DND-41 (cell line): ENCODE results near the gene WNT10A.

ENCODE experiments used
- CTCF ChIP-seq: IDR thresholded peaks from 2 replicates; pipeline ENCODE4 v1.5.1; 2012; ENCODE audit warnings: borderline replicate concordance, low read length, moderate library complexity, mild to moderate bottlenecking; ENCODE audit not compliant: poor library complexity, severe bottlenecking; ENCODE audit errors: extremely low read depth
- EZH2 ChIP-seq: IDR thresholded peaks from 3 replicates; pipeline ENCODE4 v1.6.1; 2012; ENCODE audit warnings: borderline replicate concordance, low read depth, mild to moderate bottlenecking, moderate library complexity, low read length, inconsistent platforms; ENCODE audit not compliant: severe bottlenecking

GRCh38 chr2:218880102-218880858, at the start of gene WNT10A:
- no peak for TF ChIP-seq CTCF
- no peak for TF ChIP-seq EZH2
